ENCODE data around the gene RAB6B.

Gene RAB6B

GRCh38 chr3:133895208-133896001 lies at the start of gene RAB6B:
TSS of gene RAB6B (minus strand) at chr3:133895882. CDS start at chr3:133895466, 416 bp downstream.
- no peak for DNase-seq

- DNase-seq, result no peak
Measured at GRCh38 chr3:133944641-133945380, 49.1 kb upstream of the RAB6B start.

- no peak for DNase-seq
Measured at GRCh38 chr3:133944181-133944580, 48.5 kb upstream of the RAB6B start.

GRCh38 chr3:133943639-133944141 lies 48.0 kb upstream of the RAB6B start:
- no peak for DNase-seq

DNA sequence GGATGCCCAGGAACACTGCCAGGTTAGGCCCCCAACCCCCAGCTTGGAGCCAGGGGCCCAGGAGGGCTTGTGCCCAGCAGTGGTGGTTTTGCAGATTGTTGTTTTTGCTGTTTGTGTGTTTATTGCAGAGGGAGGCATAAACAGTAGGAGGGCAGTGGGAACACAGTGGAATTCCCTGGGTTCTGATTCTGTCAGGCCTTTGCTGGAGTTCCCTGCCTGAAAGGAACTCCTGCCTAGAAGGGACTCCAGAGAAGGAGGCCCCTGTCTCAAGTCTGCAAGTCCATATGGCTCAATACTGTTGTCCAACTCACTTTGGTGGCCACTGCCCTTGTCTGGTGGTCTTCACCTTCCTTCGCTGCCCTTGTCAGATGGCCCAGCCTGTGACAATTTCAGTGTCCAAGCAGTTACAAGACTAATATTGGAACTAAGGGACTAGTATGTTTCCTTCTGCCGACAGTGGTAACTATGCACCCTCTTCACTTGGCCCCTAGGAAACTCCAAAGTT lies 47.4 kb upstream of the RAB6B start:
- no peak for DNase-seq

- DNase-seq, result peak; percentile 55
Measured at GRCh38 chr3:133941415-133941821, 45.7 kb upstream of the RAB6B start.

- no peak for DNase-seq
Measured at GRCh38 chr3:133940536-133940935, 44.9 kb upstream of the RAB6B start.

DNA sequence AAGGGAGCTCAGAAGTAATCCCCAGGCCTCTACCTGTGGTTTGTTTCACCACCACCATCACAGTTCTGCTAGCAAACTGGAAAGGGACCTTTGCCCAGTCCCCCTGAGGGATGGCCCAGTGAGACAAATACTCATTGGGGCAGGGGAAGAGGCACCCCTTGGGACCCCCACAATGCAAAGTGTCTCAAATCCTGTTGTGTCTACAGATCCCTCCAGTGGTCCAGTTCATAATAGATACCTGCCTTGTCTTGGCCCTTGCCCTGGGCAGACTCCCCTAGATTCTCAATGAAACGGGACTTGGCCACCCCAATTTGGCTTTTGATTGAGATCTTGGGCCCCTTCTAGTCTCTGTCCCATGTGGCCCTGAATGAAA lies 43.8 kb upstream of the RAB6B start:
- DNase-seq, result no peak

GRCh38 chr3:133938770-133939462 lies 43.2 kb upstream of the RAB6B start:
- no peak for DNase-seq

DNA sequence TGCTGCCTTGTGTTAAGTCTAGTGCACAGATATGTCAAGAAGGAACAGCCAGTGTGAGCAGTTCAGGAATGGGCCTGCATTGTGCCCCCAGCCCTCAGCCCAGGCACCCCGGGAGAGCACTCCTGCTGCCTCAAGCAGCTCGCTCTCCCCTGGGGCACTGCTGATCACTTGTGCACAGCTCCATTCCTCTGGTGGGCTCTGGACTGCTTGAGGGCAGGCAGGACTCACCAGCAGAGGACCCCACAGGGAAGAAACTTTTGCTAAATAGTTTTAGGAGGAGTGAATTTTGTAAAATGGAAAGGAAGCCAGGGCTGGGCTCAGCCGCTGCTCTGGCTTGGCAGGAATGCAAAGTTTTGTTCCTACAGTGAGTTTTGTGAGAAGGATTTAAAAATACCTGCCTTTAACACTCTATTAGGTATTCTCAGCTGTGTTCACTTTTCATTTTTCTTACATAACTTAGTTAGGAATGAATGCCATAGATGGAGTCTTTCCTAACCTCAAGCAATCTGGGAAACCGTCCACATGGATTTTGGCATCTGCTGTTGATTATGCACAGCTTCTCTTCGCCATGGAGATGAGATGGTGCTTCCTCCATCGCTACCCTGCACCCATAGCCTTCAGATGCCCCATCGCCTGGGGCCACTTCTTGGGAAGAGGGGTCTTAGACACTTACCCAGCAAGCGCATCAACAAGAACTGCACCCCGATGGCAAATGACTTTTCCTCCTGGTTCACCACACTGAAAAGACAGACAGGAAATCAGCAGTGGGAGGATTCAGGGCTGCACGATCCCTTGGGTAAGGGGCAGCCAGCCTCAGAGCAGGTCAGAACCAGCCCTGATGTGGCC lies 42.3 kb upstream of the RAB6B start:
- no peak for DNase-seq

GRCh38 chr3:133937061-133937686 lies 41.5 kb upstream of the RAB6B start:
- no peak for DNase-seq

GRCh38 chr3:133935843-133936769 lies 40.4 kb upstream of the RAB6B start:
- DNase-seq, result no peak

- DNase-seq, result no peak
Measured at GRCh38 chr3:133934996-133935842, 39.5 kb upstream of the RAB6B start.

DNA sequence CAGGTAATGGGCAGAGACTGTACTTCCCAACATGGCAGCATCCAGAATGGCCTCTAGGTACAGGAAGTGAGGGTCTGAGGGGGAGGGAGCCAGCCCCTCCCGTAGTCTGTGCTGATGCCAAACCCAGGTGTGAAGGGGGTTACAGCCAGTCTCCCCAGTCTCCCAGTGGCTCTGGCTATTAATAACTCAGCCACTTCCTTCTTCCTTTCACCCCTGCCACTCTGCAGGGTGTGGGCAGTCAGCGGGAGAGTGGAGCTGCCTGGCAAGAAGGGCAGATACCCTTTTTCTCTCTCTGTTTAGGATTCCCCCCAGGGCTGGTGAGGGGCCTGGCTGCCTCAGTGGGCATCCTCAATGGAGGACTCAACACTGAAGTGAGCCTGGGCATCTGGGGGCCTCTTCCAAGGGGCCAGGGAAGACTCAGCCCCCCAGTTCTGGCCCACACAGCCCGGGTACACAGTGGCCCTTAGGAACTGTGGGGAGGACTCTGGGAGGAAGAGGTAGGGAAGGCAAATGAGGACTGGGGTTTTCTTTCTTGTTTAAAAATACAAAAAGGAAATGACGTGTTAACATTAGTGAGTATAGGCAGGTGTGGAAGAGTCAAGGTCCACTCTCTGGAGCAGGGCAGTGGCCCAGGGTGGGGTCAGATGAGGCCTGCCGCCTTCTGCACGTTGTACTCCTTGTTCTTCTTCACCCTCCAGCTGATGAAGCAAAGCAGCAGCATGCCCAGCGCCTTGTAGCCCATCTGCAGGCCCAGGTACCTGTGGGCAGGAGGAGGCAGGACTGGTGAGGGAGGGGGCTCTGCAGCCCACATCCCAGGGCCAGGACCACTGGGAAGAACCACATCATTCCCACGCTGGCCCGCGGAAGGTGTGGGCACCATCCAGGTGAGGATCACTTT lies 38.6 kb upstream of the RAB6B start:
- no peak for DNase-seq

GRCh38 chr3:133933097-133934024 lies 37.7 kb upstream of the RAB6B start:
- DNase-seq, result no peak

DNA sequence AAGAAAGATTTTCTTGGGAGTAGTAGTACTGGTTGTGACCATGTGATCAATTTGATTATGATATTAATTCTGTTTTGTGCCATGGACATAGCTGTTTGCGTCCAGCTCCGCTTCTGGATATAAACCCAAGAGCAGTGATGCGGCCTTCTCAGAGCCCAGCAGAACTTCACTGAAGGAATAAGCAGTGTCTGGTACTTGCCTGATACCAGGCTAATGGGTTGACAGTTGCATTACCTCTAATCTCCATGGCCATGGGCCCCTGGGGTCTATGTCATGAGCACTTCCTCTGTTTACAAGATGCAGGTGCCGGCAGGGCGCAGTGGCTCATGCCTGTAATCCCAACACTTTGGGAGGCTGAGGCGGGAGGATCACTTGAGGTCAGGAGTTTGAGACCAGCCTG lies 36.3 kb upstream of the RAB6B start:
- DNase-seq, result no peak

DNA sequence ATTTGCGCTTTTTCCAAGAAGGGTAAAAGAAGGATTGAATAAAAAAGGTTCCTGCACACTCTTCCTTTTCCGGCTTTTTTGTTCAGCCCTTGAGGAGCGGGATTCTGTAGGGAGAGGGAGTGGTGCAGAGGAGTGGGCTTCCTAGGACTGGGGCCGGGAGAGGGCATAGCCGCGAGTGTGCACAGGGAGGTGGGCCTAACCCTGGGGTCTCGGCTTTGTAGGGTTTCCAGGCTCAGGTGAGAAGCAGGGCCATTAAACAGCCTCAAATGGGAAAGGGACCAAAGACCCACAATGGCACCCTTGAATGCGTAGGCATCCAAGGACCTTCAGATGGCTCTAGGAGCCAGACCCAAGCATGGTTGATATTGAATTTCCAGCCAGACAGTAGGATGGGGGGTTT lies 35.4 kb upstream of the RAB6B start:
- no peak for DNase-seq

Data from NCI-H524 treated with DMSO at 0.1 percent for 48 hours (cell line).